ENCODE measurements around the gene COPZ2. TPM values are rescaled to one million over a fixed set of nuclear protein-coding genes. Genes with fewer than 3 reads are reported as not detected.

Gene COPZ2
- total RNA-seq, 1 donor from 2014 or later, result 155 TPM

DNA sequence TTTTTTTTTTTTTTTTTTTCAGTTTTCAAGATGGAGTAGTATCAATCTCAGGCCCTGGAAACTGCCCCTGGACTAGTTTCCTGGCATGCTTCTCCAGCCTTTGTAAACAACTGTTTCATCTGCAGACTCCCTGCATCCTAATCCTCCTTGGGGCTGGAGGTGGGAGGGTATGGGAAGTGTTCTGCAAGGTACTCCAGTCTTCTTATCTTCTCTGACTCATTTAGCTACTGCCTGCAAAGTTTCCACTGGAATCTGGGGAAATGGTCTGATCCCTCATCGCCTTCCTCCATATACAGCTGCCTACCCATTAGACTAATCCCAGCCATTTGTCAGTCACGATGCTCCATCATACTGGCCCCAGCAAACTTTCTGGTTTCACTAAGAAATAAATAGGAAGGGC is 21.5 kb downstream of the COPZ2 start:
- Histone ChIP-seq H3K4me1 (peaks cover 4 to 10% of the 10 kb centered on the region in 2 donors), H3K9me3 (no peaks in the 10 kb centered on the region), H3K4me3 (no peak overlapping the region), H3K36me3 (no peaks in the 10 kb centered on the region), H3K27ac (no peak overlapping the region), H3K27me3 (no peaks in the 10 kb centered on the region)
- no peak for DNase-seq (ENCODE audit: low spot score in 2 of 2)
- intact Hi-C loops (cut with DNase I), result no loop called here
- TF ChIP-seq, protein P1, sequence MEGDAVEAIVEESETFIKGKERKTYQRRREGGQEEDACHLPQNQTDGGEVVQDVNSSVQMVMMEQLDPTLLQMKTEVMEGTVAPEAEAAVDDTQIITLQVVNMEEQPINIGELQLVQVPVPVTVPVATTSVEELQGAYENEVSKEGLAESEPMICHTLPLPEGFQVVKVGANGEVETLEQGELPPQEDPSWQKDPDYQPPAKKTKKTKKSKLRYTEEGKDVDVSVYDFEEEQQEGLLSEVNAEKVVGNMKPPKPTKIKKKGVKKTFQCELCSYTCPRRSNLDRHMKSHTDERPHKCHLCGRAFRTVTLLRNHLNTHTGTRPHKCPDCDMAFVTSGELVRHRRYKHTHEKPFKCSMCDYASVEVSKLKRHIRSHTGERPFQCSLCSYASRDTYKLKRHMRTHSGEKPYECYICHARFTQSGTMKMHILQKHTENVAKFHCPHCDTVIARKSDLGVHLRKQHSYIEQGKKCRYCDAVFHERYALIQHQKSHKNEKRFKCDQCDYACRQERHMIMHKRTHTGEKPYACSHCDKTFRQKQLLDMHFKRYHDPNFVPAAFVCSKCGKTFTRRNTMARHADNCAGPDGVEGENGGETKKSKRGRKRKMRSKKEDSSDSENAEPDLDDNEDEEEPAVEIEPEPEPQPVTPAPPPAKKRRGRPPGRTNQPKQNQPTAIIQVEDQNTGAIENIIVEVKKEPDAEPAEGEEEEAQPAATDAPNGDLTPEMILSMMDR (IDR thresholded peaks at IDR 0.05), result no peak

DNA sequence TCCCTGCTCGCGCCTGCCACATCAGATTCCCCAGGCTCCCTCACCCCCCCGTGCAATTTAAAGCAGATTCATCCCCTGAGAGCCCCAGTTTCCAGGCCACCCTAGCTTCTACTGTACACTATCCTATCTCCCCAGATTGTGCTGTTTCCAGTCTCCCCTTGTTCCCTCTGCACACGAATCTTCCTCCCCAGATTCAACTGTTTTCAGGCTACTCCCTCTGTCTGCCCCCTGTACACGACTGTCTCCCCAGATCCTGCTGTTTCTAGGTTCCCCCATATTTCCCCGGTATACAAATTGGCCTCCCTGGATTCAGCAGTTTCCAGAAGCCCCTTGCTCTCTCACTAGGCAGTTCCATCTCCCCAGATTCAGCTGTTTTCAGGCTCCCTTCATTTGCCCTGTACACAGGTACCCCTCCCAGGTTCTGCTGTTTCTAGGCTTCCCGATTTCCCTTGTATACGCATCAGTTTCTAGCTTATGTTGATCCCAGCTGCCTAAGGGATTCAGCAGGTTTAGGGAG is 22.9 kb downstream of the COPZ2 start:
- no peaks in the 10 kb centered on the region for H3K36me3 ChIP-seq
- no peaks in the 10 kb centered on the region for H3K9me3 ChIP-seq
- no peak overlapping the region for H3K27ac ChIP-seq
- DNase-seq (ENCODE audit: low spot score in 2 of 2), result no peak
- TF ChIP-seq, protein P1 (IDR thresholded peaks at IDR 0.05), result no peak
- no peaks in the 10 kb centered on the region for H3K27me3 ChIP-seq
- no peak overlapping the region for H3K4me3 ChIP-seq
- intact Hi-C loops (cut with DNase I), result no loop called here
- peaks cover 4 to 10% of the 10 kb centered on the region in 2 donors for H3K4me1 ChIP-seq

DNA sequence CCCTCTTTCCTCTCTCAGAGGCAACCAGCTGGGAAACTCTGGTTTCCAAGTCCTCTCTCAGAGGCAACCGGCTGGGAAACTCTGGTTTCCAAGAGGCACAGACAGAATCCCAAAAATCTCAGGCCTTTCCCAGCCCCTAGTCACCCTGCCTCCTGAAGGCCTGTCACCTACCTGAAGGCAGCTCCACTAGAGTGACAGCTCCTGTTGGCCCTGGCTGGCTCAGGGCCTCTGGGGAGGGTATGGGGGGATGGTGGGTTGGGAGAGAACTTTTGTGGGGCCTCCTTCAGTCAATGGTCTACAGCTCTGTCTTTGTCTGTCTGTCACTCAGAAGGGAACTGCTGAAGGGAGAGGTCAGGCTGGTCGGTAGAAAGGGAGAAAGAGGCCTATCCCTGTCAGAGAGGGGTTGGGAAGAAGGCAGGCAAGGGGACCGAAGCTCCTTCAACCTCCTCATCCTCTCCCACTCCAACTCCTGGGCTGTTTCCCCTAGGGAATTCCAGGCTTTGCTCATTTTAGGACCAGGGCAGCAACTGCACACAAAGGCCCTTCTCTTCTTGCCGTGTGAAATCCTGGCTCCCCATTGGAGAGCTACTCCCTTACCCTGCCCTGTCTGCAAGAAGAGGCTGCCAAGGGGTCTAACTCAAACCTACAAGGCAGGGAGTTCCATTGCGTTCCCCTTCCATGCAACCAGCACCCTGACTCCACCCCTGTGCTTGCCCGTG is 23.6 kb downstream of the COPZ2 start:
- Histone ChIP-seq H3K27me3 (no peaks in the 10 kb centered on the region), H3K4me1 (peaks cover 4 to 10% of the 10 kb centered on the region in 2 donors), H3K36me3 (no peaks in the 10 kb centered on the region), H3K4me3 (no peak overlapping the region), H3K27ac (peak overlapping the region in 1 of 2 donors; percentile 10), H3K9me3 (no peaks in the 10 kb centered on the region)
- TF ChIP-seq, protein P1 (IDR thresholded peaks at IDR 0.05), result no peak
- DNase-seq (ENCODE audit: low spot score in 2 of 2), result no peak
- intact Hi-C loops (cut with DNase I), result no loop called here

DNA sequence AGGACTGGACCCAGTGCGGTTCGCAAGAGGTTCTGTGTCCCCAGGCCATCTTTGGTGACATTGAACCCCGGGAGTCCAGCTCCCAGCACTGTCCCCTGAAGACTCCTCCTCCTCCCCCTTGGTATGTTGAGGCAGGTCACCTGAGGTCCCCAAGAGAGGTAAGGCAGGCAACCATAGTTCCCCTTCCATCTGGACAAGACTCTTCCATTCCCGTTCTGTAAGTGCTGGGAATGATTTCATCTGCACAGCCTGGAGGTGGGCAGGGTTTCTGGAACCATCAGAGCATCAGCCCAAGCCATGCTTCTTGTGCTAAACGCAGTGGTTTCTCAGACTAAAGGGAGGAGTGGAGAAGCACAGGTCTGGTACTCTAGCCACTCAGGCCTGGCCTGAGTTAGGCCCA is 24.9 kb downstream of the COPZ2 start:
- no peak for DNase-seq (ENCODE audit: low spot score in 2 of 2)
- Histone ChIP-seq H3K36me3 (no peaks in the 10 kb centered on the region), H3K4me1 (peaks cover 4 to 10% of the 10 kb centered on the region in 2 donors), H3K4me3 (peak overlapping the region; percentile 55 to 57), H3K27me3 (no peaks in the 10 kb centered on the region), H3K27ac (no peak overlapping the region), H3K9me3 (no peaks in the 10 kb centered on the region)
- TF ChIP-seq, protein P1 (IDR thresholded peaks at IDR 0.05), result no peak
- intact Hi-C loops (cut with DNase I), result no loop called here

DNA sequence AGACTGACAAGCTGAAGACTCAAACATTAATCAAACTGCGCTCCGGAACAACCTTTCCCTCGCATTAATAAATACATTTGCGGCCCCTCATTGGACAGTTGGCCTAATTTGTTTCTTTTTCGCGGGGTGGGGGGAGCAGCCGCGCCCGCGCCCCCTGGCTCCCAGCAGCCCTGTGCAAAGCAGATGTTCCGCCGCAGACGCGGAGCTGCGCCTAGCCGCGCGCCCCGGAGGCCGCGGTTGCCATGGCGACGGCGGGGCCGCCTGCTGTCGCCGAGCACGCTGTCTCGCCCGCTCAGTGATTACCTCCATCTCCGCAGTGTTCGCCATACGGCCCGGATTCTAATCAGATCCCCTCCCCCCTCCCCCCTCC is 25.5 kb downstream of the COPZ2 start:
- H3K4me3 ChIP-seq, result peak overlapping the region; percentile 55 to 57
- H3K27ac ChIP-seq, result no peak overlapping the region
- no peaks in the 10 kb centered on the region for H3K9me3 ChIP-seq
- TF ChIP-seq, protein P1 (IDR thresholded peaks at IDR 0.05), result no peak
- DNase-seq (ENCODE audit: low spot score in 2 of 2), result no peak
- H3K36me3 ChIP-seq, result no peaks in the 10 kb centered on the region
- no peaks in the 10 kb centered on the region for H3K27me3 ChIP-seq
- intact Hi-C loops (cut with DNase I), result no loop called here
- peaks cover 4 to 10% of the 10 kb centered on the region in 2 donors for H3K4me1 ChIP-seq

Measured in ascending aorta (tissue), 2 donors.